ENCODE measurements around the gene CDC14C.

Gene CDC14C

GRCh38 chr7:48943279-48943990 is 19.1 kb downstream of the CDC14C start:
- Histone ChIP-seq H3K27ac (no peak overlapping the region), H3K4me3 (no peak overlapping the region)
- no peak for TF ChIP-seq CTCF (IDR thresholded peaks at IDR 0.05)
- no peak for DNase-seq (ENCODE audit: low spot score)

GRCh38 chr7:48955916-48956315 is 31.6 kb downstream of the CDC14C start:
- no peak for TF ChIP-seq CTCF (IDR thresholded peaks at IDR 0.05)
- no peak overlapping the region for H3K4me3 ChIP-seq

GRCh38 chr7:48959676-48960075 is 35.3 kb downstream of the CDC14C start:
- no peak for TF ChIP-seq CTCF (IDR thresholded peaks at IDR 0.05)
- H3K27ac ChIP-seq, result no peak overlapping the region
- H3K4me3 ChIP-seq, result no peak overlapping the region
- DNase-seq (ENCODE audit: low spot score), result no peak

More at GRCh38 chr7:48955916-48956315, 31.6 kb downstream of the CDC14C start:
- no peak overlapping the region for H3K27ac ChIP-seq
- no peak for DNase-seq (ENCODE audit: low spot score)

GRCh38 chr7:48962821-48963505 is 38.6 kb downstream of the CDC14C start:
- no peak for TF ChIP-seq CTCF (IDR thresholded peaks at IDR 0.05)
- Histone ChIP-seq H3K4me3 (no peak overlapping the region), H3K27ac (no peak overlapping the region)
- DNase-seq (ENCODE audit: low spot score), result no peak

- Histone ChIP-seq H3K27ac (no peak overlapping the region), H3K4me3 (no peak overlapping the region)
- no peak for DNase-seq (ENCODE audit: low spot score)
- TF ChIP-seq CTCF (IDR thresholded peaks at IDR 0.05), result no peak
These were observed 39.7 kb downstream of the CDC14C start for GRCh38 chr7:48964074-48964473.

GRCh38 chr7:48971173-48971572 is 46.8 kb downstream of the CDC14C start:
- H3K4me3 ChIP-seq, result no peak overlapping the region
- DNase-seq (ENCODE audit: low spot score), result no peak
- TF ChIP-seq CTCF (IDR thresholded peaks at IDR 0.05), result no peak
- H3K27ac ChIP-seq, result no peak overlapping the region

- no peak for DNase-seq (ENCODE audit: low spot score)
- H3K4me3 ChIP-seq, result no peak overlapping the region
- H3K27ac ChIP-seq, result no peak overlapping the region
- no peak for TF ChIP-seq CTCF (IDR thresholded peaks at IDR 0.05)
These were observed 51.9 kb downstream of the CDC14C start for GRCh38 chr7:48976253-48976652.
